Measurements from ENCODE around the gene PPP1R14C.

The PPP1R14C gene

DNA sequence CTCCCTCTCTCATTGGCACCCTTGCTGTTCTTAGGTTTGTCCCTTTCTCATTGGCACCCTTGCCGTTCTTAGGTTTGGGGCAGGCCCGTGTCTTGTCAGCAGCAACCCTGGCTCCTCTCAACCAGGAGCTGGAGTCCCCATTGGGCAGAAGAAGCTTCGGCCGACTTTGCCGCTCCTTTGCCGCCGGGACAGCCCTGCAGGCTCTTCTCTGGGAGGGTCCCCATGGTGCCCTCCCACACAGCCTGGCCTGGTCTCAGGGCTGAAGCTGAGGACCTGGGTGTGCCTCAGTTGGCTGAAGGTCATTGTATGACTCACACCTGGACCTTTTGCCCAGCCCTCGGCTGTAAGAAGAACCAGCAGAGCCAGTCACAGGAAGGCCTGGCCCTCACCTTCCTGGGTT is 59.6 kb downstream of the PPP1R14C start:
- Histone ChIP-seq H3K4me1 (ENCODE audit: control insufficient read depth, insufficient read depth, low read length, poor library complexity, severe bottlenecking) (no peaks in the 10 kb centered on the region), H3K36me3 (ENCODE audit: control insufficient read depth, insufficient read depth, low read length) (no peaks in the 10 kb centered on the region), H3K9me3 (ENCODE audit: control insufficient read depth, low read length) (no peaks in the 10 kb centered on the region), H3K4me3 (ENCODE audit: insufficient read depth, low read depth, low read length, poor library complexity, severe bottlenecking) (no peak overlapping the region), H3K27me3 (replicated peaks; ENCODE audit: control insufficient read depth, insufficient read depth, low read length, poor library complexity, severe bottlenecking) (no peaks in the 10 kb centered on the region), H3K27ac (ENCODE audit: insufficient read depth, low read length, poor library complexity, severe bottlenecking) (no peak overlapping the region)
- DNase-seq: no peak

DNA sequence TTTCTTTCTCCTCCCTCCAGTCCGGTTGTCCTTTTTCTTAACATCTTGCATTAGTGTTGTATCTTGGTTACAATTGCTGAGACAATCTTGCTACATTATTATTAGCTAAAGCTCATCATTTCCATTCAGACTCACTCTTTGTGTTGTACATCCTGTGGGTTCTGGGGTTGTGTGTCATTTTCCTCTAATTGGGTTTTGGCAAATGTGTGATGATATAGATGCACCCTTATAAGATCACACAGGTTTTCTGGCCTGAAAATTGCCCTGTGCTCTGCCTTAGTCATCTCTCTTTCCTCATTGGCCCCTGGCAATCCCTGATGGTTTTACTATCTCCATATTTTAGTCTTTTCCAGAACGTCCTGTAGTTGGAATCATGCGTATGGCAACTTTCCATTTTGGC is 60.1 kb downstream of the PPP1R14C start:
- H3K27me3 ChIP-seq (replicated peaks; ENCODE audit: control insufficient read depth, insufficient read depth, low read length, poor library complexity, severe bottlenecking): no peaks in the 10 kb centered on the region
- no peaks in the 10 kb centered on the region for H3K9me3 ChIP-seq (ENCODE audit: control insufficient read depth, low read length)
- H3K4me3 ChIP-seq (ENCODE audit: insufficient read depth, low read depth, low read length, poor library complexity, severe bottlenecking): no peak overlapping the region
- no peak for DNase-seq
- H3K27ac ChIP-seq (ENCODE audit: insufficient read depth, low read length, poor library complexity, severe bottlenecking): no peak overlapping the region
- no peaks in the 10 kb centered on the region for H3K36me3 ChIP-seq (ENCODE audit: control insufficient read depth, insufficient read depth, low read length)
- H3K4me1 ChIP-seq (ENCODE audit: control insufficient read depth, insufficient read depth, low read length, poor library complexity, severe bottlenecking): no peaks in the 10 kb centered on the region

DNA sequence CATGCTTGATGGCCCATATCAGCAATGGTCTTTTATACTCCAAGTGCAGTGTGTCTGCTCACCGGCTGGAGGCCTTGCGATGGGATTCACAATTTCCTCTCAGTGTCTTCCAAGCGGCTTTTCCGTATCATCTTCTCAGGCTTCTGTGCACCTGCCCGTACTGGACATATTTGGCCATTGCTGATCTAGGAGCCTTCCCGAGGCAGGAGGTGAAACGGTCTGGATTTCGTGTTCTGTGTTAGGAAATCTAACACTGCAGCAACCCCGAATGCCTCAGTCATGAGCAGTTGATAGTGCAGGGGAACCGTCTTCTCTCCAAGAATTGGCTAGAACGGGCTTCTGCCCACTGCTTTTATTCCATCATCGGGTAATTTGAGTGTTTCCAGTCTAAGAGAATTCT is 60.5 kb downstream of the PPP1R14C start:
- Histone ChIP-seq H3K9me3 (ENCODE audit: control insufficient read depth, low read length) (no peaks in the 10 kb centered on the region), H3K4me1 (ENCODE audit: control insufficient read depth, insufficient read depth, low read length, poor library complexity, severe bottlenecking) (no peaks in the 10 kb centered on the region), H3K27me3 (replicated peaks; ENCODE audit: control insufficient read depth, insufficient read depth, low read length, poor library complexity, severe bottlenecking) (no peaks in the 10 kb centered on the region), H3K27ac (ENCODE audit: insufficient read depth, low read length, poor library complexity, severe bottlenecking) (no peak overlapping the region), H3K36me3 (ENCODE audit: control insufficient read depth, insufficient read depth, low read length) (no peaks in the 10 kb centered on the region), H3K4me3 (ENCODE audit: insufficient read depth, low read depth, low read length, poor library complexity, severe bottlenecking) (no peak overlapping the region)
- no peak for DNase-seq

DNA sequence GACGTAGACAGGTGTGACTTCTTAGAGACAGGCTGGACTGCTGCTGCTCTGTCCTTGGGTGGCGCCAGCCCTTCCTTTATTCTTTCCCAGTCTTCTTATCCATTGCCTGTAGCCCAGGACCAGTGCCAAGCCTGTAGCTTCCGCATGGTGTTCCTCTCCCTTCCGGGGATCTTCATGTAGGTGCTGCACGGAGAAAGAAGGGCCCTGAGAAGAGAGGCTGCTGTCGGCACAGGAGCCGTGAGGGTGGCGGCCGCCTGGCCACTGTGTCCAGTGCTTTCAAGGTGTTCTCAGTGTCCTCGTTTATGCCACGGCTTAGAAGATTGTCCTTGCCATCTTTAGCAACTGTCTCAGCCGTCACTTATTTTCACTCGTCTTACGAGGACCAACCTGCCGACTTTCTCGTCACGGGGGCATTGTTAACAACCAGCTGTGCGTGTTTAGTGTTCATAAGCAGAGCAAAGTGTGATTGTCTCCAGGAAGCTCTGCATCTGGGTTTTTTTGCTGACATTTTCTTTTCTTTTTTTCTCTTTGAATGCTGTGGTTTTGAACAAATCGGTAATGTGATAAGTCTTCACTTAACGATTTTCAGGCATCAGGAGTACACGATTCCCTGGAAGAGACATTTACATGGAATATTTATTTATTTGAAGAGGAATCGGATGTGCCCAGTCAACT is 61.2 kb downstream of the PPP1R14C start:
- Histone ChIP-seq H3K9me3 (ENCODE audit: control insufficient read depth, low read length) (no peaks in the 10 kb centered on the region), H3K4me3 (ENCODE audit: insufficient read depth, low read depth, low read length, poor library complexity, severe bottlenecking) (no peak overlapping the region), H3K4me1 (ENCODE audit: control insufficient read depth, insufficient read depth, low read length, poor library complexity, severe bottlenecking) (no peaks in the 10 kb centered on the region), H3K27ac (ENCODE audit: insufficient read depth, low read length, poor library complexity, severe bottlenecking) (no peak overlapping the region), H3K36me3 (ENCODE audit: control insufficient read depth, insufficient read depth, low read length) (no peaks in the 10 kb centered on the region), H3K27me3 (replicated peaks; ENCODE audit: control insufficient read depth, insufficient read depth, low read length, poor library complexity, severe bottlenecking) (no peaks in the 10 kb centered on the region)
- DNase-seq: no peak

DNA sequence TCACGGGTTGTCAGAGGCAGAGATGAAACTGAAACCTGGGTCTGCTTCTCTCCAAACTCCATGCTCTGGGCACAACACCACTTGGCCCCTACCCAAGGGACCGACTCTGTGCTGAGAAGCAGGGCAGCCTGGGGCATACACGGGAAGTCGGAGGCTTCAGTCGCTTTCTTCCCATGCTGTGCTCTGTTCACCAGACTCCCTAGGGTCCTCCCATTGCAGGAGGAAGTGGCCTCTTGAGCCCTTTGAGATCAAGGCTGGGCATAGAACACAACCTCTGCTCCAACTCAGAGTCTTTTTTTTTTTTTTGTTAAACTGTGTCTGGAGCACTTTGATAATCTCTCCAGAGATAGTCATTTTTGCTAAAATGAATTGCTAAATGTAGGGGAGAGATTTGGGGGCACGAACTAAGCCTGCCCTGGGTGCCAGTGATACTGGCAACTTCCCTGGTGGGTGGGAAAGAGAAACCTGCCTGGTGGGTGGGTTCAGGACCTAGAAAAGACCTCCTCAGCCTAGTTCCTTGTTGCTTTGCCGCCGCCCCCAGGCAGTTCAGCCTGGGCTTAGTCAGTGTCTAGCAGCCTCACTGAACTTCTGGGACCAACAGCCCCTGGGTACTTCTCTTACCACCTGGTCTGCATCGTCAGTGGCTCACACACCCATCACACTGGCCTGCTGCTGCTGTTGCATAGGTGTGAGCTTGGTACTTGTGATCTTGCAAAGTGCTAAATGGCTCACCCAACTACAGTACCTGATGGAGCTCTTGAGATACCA is 62.0 kb downstream of the PPP1R14C start:
- Histone ChIP-seq H3K27ac (ENCODE audit: insufficient read depth, low read length, poor library complexity, severe bottlenecking) (no peak overlapping the region), H3K27me3 (replicated peaks; ENCODE audit: control insufficient read depth, insufficient read depth, low read length, poor library complexity, severe bottlenecking) (no peaks in the 10 kb centered on the region), H3K4me1 (ENCODE audit: control insufficient read depth, insufficient read depth, low read length, poor library complexity, severe bottlenecking) (no peaks in the 10 kb centered on the region), H3K9me3 (ENCODE audit: control insufficient read depth, low read length) (no peaks in the 10 kb centered on the region), H3K4me3 (ENCODE audit: insufficient read depth, low read depth, low read length, poor library complexity, severe bottlenecking) (no peak overlapping the region), H3K36me3 (ENCODE audit: control insufficient read depth, insufficient read depth, low read length) (no peaks in the 10 kb centered on the region)
- DNase-seq: no peak

DNA sequence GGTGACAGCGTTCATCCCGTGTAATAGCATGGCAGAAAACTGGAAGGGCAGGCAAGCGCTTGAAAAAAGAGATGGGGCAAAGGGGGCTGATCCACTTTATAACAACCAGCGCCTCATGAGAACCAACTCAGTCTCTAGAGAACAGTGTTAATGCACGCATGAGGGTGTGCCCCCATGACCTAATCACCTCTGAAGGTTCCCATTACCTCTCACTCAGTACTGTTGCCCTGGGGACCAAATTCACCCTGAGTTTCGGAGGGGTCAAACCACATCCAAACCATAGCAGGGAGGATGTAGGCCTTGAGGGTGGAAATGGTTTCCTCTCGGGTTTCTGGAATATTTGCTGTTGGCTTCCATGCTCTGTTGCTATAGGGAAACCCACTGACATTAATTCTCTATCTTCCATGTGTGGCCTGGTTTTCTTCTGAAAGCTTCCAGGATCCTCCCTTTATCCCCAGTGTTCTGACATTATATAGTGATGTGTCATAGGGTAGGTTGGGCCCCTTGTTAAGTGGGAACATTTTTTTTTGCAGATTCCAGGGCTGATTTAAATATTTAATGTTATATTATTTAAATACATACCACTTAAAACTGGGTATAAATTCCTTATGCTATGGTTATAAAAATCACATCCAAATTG is 65.2 kb downstream of the PPP1R14C start:
- no peak overlapping the region for H3K4me3 ChIP-seq (ENCODE audit: insufficient read depth, low read depth, low read length, poor library complexity, severe bottlenecking)
- H3K27ac ChIP-seq (ENCODE audit: insufficient read depth, low read length, poor library complexity, severe bottlenecking): no peak overlapping the region
- DNase-seq: no peak
- no peaks in the 10 kb centered on the region for H3K36me3 ChIP-seq (ENCODE audit: control insufficient read depth, insufficient read depth, low read length)
- H3K4me1 ChIP-seq (ENCODE audit: control insufficient read depth, insufficient read depth, low read length, poor library complexity, severe bottlenecking): no peaks in the 10 kb centered on the region
- no peaks in the 10 kb centered on the region for H3K9me3 ChIP-seq (ENCODE audit: control insufficient read depth, low read length)
- no peaks in the 10 kb centered on the region for H3K27me3 ChIP-seq (replicated peaks; ENCODE audit: control insufficient read depth, insufficient read depth, low read length, poor library complexity, severe bottlenecking)

DNA sequence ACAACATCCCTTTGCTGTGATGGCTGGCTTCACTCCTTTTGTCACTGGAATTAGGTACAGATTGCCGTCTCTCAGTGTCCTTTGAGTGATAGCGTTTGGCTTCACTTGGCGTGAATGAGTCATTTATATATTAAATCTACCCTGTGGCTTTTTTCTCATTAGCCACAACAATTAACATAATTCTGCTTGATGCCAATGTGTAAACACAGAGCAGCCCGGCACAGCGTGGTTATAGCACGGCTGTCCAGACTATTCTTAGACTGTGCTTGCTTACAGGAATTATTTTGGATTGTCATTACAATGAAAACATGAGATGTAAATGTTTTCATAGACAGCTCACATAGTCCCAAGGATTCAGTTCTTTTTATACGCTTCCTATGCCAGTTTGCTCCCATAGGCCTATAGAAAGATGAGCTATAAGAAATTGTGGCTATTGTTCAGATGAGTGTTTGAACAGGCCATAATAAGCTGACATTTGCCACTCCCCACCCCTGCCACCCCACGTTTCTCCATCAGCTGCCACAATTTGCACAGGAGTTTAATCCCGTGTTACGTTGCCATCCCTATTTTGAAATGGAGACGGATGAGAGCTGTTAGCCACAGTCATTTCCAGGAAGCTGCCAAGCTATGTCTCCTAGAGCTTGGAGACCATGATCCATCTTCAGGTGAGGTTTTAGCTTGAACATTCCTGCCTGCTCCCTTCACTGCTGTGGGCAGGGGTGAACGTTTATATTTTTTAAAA is 65.9 kb downstream of the PPP1R14C start:
- no peaks in the 10 kb centered on the region for H3K9me3 ChIP-seq (ENCODE audit: control insufficient read depth, low read length)
- H3K27me3 ChIP-seq (replicated peaks; ENCODE audit: control insufficient read depth, insufficient read depth, low read length, poor library complexity, severe bottlenecking): no peaks in the 10 kb centered on the region
- no peak for DNase-seq
- H3K4me1 ChIP-seq (ENCODE audit: control insufficient read depth, insufficient read depth, low read length, poor library complexity, severe bottlenecking): no peaks in the 10 kb centered on the region
- H3K4me3 ChIP-seq (ENCODE audit: insufficient read depth, low read depth, low read length, poor library complexity, severe bottlenecking): no peak overlapping the region
- no peak overlapping the region for H3K27ac ChIP-seq (ENCODE audit: insufficient read depth, low read length, poor library complexity, severe bottlenecking)
- H3K36me3 ChIP-seq (ENCODE audit: control insufficient read depth, insufficient read depth, low read length): no peaks in the 10 kb centered on the region

DNA sequence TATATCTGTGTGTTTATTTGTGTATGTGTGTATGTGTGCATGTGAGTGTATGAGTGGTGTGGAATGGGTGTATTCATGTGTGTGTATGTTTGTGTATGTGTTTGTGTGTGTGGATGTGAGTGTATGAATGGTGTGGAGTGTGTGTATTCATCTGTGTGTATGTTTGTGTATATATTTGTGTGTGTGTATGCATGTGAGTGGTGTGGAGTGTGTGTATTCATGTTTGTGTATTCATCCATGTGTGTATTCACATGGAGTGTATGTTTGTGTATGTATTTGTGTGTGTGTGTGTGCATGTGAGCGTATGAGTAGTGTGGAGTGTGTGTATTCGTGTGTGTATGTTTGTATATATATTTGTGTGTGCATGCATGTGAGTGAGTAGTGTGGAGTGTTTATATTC is 66.6 kb downstream of the PPP1R14C start:
- no peak for DNase-seq
- Histone ChIP-seq H3K4me1 (ENCODE audit: control insufficient read depth, insufficient read depth, low read length, poor library complexity, severe bottlenecking) (no peaks in the 10 kb centered on the region), H3K27me3 (replicated peaks; ENCODE audit: control insufficient read depth, insufficient read depth, low read length, poor library complexity, severe bottlenecking) (no peaks in the 10 kb centered on the region), H3K36me3 (ENCODE audit: control insufficient read depth, insufficient read depth, low read length) (no peaks in the 10 kb centered on the region), H3K9me3 (ENCODE audit: control insufficient read depth, low read length) (no peaks in the 10 kb centered on the region), H3K4me3 (ENCODE audit: insufficient read depth, low read depth, low read length, poor library complexity, severe bottlenecking) (no peak overlapping the region), H3K27ac (ENCODE audit: insufficient read depth, low read length, poor library complexity, severe bottlenecking) (no peak overlapping the region)

DNA sequence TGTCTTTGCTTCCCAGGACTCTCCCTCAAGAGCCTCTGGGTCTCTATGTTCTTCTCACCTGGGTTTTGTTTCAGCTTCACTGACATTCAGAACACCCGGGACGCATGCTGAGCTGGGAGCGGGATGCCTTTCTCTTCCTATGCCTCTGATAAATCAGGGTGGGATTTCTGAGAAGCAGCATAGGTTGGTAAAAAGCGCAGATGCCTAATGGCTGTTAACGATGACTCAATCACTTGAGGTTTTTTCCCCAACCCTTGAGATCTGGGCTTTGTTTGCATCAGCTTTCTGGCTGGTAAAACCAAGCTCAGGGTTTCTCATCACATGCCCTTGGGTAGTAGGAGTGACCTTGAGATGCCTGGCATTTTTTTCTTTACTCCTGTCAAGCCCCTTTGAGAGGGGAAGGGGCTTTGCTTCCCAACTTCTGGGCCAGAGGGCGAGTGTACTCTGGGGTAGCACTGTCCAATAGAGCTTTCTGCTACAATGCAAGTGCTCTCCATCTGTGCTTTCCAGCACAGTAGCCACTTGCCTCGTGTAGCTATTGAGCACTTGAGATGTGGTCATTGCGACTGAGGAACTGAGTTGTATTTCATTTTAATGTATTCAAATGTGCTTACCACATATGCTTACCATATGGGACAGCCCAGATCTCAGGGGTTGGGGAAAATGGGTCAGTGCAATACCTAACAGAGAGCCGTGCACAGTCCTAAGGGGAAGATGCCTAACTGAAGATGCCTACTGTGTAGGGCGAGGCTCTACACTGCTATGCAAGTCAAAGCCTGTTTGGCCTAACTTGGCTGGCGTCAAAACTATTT is 69.1 kb downstream of the PPP1R14C start:
- Histone ChIP-seq H3K4me3 (ENCODE audit: insufficient read depth, low read depth, low read length, poor library complexity, severe bottlenecking) (no peak overlapping the region), H3K27ac (ENCODE audit: insufficient read depth, low read length, poor library complexity, severe bottlenecking) (no peak overlapping the region), H3K4me1 (ENCODE audit: control insufficient read depth, insufficient read depth, low read length, poor library complexity, severe bottlenecking) (no peaks in the 10 kb centered on the region), H3K27me3 (replicated peaks; ENCODE audit: control insufficient read depth, insufficient read depth, low read length, poor library complexity, severe bottlenecking) (no peaks in the 10 kb centered on the region), H3K36me3 (ENCODE audit: control insufficient read depth, insufficient read depth, low read length) (no peaks in the 10 kb centered on the region), H3K9me3 (ENCODE audit: control insufficient read depth, low read length) (no peaks in the 10 kb centered on the region)
- DNase-seq: no peak

Data from effector memory CD4-positive, alpha-beta T cell (primary cell).